K562 (cell line): ENCODE measurements around the gene LRRC8E. TPM values are rescaled to one million over a fixed set of nuclear protein-coding genes. Genes with fewer than 3 reads are reported as not detected.

Experiments
- CXXC5 ChIP-seq: fragments of 250-450 bp; sonication (Bioruptor Pico); IDR thresholded peaks from 2 replicates; pipeline ENCODE4 v1.8.0; 2022; ENCODE audit warnings: inconsistent platforms, mild to moderate bottlenecking, moderate library complexity
- E2F6 ChIP-seq, 2 experiments: IDR thresholded peaks; 2 replicates each; pipeline ENCODE4 v1.6.1; 2011; ENCODE audit warnings: borderline replicate concordance in 1 of 2, control low read depth in 1 of 2, low read depth in 1 of 2, low read length in 1 of 2, mild to moderate bottlenecking in 1 of 2, mixed read lengths in 1 of 2, moderate library complexity in 1 of 2; ENCODE audit not compliant: insufficient read depth in 1 of 2, insufficient read length in 1 of 2, poor library complexity in 1 of 2, severe bottlenecking in 1 of 2; ENCODE audit errors: extremely low read depth in 1 of 2
- ETV1 ChIP-seq: fragments of 450-650 bp; conservative IDR thresholded peaks from 2 replicates; pipeline ENCODE4 v1.6.1; 2016; ENCODE audit warnings: missing genetic modification characterization, control low read depth, low read depth, missing compliant biosample characterization
- FOXK1 ChIP-seq: sonication (generic); formaldehyde crosslinking; IDR thresholded peaks from 2 replicates; pipeline ENCODE4 v1.8.0; 2022; ENCODE audit warnings: missing genetic modification reagents, mild to moderate bottlenecking, borderline replicate concordance
- KDM5B ChIP-seq: fragments of 200-600 bp; sonication (generic); IDR thresholded peaks from 2 replicates; pipeline ENCODE4 v1.6.1; 2012; ENCODE audit warnings: low read depth, mild to moderate bottlenecking, moderate library complexity, low read length, control low read depth, inconsistent platforms; ENCODE audit not compliant: insufficient replicate concordance
- SAP30 ChIP-seq: fragments of 200-600 bp; sonication (generic); IDR thresholded peaks from 2 replicates; pipeline ENCODE4 v1.6.1; 2012; ENCODE audit warnings: borderline replicate concordance, low read depth, mild to moderate bottlenecking, moderate library complexity, low read length, control low read depth, inconsistent platforms; ENCODE audit not compliant: insufficient read depth, poor library complexity, severe bottlenecking
- SMARCC2 ChIP-seq: fragments of 450-650 bp; IDR thresholded peaks from 2 replicates; pipeline ENCODE4 v1.6.1; 2017; ENCODE audit warnings: antibody characterized with exemption, moderate library complexity, mild to moderate bottlenecking, low read depth
- TCF3 ChIP-seq: sonication (generic); formaldehyde crosslinking; IDR thresholded peaks from 2 replicates; pipeline ENCODE4 v1.4.0; 2020; ENCODE audit warnings: mild to moderate bottlenecking, missing genetic modification reagents
- polyA plus RNA-seq, 8 experiments: library from polyadenylated mRNA; depleted of rRNA in 4 of 8; stranded (reverse) in 5 of 8; unstranded in 3 of 8; fragments of >200 nt; fragmentation: Nextera tagmentation in 2 of 8; fragmentation: Illumina TruSeq in 1 of 8; extraction: Ambion mirVana in 2 of 8; extraction: Trizol in 1 of 8; gene quantifications; 2 replicates each; pipeline versions ENCODE4 v1.2.1 to v1.2.3, GENCODE V29; 2011 to 2014; ENCODE audit warnings: inconsistent platforms in 1 of 8, missing spikeins in 1 of 8
- total RNA-seq, 7 experiments: library from RNA; depleted of rRNA in 6 of 7; stranded (reverse); fragments of >200 nt in 6 of 7; fragmentation: Illumina TruSeq in 2 of 7; extraction: Trizol in 2 of 7; gene quantifications; 2 replicates each; pipeline versions ENCODE4 v1.2.1 to v1.2.3, GENCODE V29; 2011 to 2021; ENCODE audit warnings: low replicate concordance in 1 of 7
- TF ChIP-seq, protein P1 (sequence below): sonication (generic); formaldehyde crosslinking; IDR thresholded peaks from 2 replicates; pipeline ENCODE4 v1.8.0; 2022; ENCODE audit warnings: missing genetic modification reagents, mild to moderate bottlenecking, borderline replicate concordance
- TF ChIP-seq, protein P2 (sequence below): IDR thresholded peaks from 2 replicates; pipeline ENCODE4 v1.6.1; 2011; ENCODE audit warnings: borderline replicate concordance, low read depth, mild to moderate bottlenecking, moderate library complexity, low read length; ENCODE audit not compliant: insufficient read depth, poor library complexity, severe bottlenecking
- TF ChIP-seq, protein P3 (sequence below): fragments of 200-800 bp; sonication (Bioruptor generic); IDR thresholded peaks from 2 replicates; pipeline ENCODE4 v1.6.1; 2016; ENCODE audit warnings: missing genetic modification characterization, missing compliant biosample characterization

The LRRC8E gene
- total and polyA plus RNA-seq, 9 of the 15 experiments (the other 6 are each of a cell fraction or from before 2014, with no cell fraction given) = 0.08 to 5.7 (median 3.5) TPM; not detected in 1

DNA sequence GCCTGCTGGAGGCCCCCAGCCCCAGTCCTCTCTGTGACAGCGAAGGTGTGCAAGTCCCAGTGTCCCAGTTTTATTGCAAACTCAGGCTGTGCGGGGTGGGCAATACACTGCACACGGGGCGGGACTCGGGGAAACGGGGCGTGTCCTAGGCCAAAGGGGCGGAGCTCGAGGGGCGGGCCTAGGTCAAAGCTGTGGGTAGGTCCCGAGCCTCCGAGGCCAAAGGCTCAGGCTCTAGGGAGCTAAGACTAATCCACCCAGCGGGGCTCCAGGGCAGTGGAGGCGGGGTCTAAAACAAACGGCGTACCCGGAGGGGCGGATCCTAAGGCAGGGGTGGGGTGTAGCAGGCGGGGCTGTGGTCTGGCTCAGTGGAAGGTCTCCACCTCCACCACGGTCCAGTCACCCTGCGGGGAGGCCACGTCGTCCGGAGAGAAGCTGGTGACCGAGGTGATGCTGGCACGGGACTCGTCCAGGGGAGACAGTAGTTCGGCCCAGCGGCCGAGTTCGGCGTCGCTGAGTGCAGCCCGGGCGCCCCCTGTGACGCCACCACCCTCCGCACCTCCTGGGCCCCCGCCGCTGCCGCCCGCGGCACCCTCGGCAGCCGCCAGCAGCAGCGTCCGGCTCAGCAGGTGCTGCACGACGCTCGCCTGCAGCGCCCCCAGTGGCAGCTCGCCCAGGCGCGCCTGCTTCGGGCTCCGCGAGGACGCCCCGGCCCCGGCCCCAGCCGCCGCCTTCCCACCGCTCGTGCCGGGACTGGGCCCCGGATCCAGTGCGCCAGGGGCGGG, 19.4 kb upstream of the LRRC8E start (continued):
- peak; percentile 70 to 96 for TF ChIP-seq E2F6 (IDR thresholded peaks at IDR 0.05; ENCODE audit: borderline replicate concordance in 1 of 2, extremely low read depth in 1 of 2, insufficient read depth in 1 of 2, insufficient read length in 1 of 2, low read depth in 1 of 2, low read length in 1 of 2, poor library complexity in 1 of 2, severe bottlenecking in 1 of 2)
- TF ChIP-seq SAP30 = no peak
- TF ChIP-seq, protein P1, sequence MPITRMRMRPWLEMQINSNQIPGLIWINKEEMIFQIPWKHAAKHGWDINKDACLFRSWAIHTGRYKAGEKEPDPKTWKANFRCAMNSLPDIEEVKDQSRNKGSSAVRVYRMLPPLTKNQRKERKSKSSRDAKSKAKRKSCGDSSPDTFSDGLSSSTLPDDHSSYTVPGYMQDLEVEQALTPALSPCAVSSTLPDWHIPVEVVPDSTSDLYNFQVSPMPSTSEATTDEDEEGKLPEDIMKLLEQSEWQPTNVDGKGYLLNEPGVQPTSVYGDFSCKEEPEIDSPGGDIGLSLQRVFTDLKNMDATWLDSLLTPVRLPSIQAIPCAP = no peak
- peak; percentile 90 for TF ChIP-seq CXXC5 (CRISPR knock-in tag)
- TF ChIP-seq TCF3 (CRISPR knock-in tag) = 0 out of 2 replicates have a peak, but pooled peaks have one; percentile 15
- no peak for TF ChIP-seq FOXK1
- TF ChIP-seq, protein P2, sequence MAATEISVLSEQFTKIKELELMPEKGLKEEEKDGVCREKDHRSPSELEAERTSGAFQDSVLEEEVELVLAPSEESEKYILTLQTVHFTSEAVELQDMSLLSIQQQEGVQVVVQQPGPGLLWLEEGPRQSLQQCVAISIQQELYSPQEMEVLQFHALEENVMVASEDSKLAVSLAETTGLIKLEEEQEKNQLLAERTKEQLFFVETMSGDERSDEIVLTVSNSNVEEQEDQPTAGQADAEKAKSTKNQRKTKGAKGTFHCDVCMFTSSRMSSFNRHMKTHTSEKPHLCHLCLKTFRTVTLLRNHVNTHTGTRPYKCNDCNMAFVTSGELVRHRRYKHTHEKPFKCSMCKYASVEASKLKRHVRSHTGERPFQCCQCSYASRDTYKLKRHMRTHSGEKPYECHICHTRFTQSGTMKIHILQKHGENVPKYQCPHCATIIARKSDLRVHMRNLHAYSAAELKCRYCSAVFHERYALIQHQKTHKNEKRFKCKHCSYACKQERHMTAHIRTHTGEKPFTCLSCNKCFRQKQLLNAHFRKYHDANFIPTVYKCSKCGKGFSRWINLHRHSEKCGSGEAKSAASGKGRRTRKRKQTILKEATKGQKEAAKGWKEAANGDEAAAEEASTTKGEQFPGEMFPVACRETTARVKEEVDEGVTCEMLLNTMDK = peak; percentile 50
- TF ChIP-seq KDM5B = peak; percentile 28
- peak; percentile 43; the same call in 1 of the 2 replicates for TF ChIP-seq SMARCC2
- TF ChIP-seq, protein P3, sequence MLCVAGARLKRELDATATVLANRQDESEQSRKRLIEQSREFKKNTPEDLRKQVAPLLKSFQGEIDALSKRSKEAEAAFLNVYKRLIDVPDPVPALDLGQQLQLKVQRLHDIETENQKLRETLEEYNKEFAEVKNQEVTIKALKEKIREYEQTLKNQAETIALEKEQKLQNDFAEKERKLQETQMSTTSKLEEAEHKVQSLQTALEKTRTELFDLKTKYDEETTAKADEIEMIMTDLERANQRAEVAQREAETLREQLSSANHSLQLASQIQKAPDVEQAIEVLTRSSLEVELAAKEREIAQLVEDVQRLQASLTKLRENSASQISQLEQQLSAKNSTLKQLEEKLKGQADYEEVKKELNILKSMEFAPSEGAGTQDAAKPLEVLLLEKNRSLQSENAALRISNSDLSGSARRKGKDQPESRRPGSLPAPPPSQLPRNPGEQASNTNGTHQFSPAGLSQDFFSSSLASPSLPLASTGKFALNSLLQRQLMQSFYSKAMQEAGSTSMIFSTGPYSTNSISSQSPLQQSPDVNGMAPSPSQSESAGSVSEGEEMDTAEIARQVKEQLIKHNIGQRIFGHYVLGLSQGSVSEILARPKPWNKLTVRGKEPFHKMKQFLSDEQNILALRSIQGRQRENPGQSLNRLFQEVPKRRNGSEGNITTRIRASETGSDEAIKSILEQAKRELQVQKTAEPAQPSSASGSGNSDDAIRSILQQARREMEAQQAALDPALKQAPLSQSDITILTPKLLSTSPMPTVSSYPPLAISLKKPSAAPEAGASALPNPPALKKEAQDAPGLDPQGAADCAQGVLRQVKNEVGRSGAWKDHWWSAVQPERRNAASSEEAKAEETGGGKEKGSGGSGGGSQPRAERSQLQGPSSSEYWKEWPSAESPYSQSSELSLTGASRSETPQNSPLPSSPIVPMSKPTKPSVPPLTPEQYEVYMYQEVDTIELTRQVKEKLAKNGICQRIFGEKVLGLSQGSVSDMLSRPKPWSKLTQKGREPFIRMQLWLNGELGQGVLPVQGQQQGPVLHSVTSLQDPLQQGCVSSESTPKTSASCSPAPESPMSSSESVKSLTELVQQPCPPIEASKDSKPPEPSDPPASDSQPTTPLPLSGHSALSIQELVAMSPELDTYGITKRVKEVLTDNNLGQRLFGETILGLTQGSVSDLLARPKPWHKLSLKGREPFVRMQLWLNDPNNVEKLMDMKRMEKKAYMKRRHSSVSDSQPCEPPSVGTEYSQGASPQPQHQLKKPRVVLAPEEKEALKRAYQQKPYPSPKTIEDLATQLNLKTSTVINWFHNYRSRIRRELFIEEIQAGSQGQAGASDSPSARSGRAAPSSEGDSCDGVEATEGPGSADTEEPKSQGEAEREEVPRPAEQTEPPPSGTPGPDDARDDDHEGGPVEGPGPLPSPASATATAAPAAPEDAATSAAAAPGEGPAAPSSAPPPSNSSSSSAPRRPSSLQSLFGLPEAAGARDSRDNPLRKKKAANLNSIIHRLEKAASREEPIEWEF (CRISPR knock-in tag) = no peak
- TF ChIP-seq ETV1 (tag) = no peak
